Neural progenitor cell (in vitro differentiated cells): ENCODE results near the gene NIM1K.

Experiments used
- EZH2 ChIP-seq: fragments of 200-600 bp; sonication (generic); IDR thresholded peaks from 2 replicates; pipeline ENCODE4 v1.6.1; 2017; ENCODE audit warnings: antibody characterized with exemption, mild to moderate bottlenecking, moderate library complexity
- EZH2phosphoT487 ChIP-seq: fragments of 200-600 bp; sonication (generic); IDR thresholded peaks from 2 replicates; pipeline ENCODE4 v1.6.1; 2017; ENCODE audit warnings: antibody characterized with exemption
- TF ChIP-seq, protein P1 (sequence below): fragments of 200-600 bp; sonication (generic); IDR thresholded peaks from 2 replicates; pipeline ENCODE4 v1.5.1; 2017; ENCODE audit warnings: antibody characterized with exemption, mild to moderate bottlenecking

DNA sequence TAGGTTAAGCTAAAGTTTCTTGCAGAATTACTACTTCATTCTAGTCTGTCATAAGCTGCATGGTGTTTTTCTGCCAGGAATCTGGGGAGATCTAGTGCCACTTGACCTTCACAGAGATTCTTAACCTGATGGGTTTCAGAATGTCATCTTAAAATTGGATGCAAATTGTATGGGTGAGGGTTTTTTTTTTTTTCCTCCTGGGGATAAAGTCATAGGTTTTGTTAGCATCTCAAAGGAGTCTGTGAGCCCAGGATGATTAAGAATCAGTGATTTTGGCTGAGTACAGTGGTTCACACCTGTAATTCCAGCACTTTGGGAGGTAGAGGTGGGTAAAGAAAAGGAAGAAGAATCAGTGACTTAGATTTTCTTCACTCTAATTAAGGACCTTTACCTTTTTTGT lies 51.2 kb downstream of the NIM1K start:
- TF ChIP-seq EZH2 (no peak), EZH2phosphoT487 (no peak)
- TF ChIP-seq, protein P1, sequence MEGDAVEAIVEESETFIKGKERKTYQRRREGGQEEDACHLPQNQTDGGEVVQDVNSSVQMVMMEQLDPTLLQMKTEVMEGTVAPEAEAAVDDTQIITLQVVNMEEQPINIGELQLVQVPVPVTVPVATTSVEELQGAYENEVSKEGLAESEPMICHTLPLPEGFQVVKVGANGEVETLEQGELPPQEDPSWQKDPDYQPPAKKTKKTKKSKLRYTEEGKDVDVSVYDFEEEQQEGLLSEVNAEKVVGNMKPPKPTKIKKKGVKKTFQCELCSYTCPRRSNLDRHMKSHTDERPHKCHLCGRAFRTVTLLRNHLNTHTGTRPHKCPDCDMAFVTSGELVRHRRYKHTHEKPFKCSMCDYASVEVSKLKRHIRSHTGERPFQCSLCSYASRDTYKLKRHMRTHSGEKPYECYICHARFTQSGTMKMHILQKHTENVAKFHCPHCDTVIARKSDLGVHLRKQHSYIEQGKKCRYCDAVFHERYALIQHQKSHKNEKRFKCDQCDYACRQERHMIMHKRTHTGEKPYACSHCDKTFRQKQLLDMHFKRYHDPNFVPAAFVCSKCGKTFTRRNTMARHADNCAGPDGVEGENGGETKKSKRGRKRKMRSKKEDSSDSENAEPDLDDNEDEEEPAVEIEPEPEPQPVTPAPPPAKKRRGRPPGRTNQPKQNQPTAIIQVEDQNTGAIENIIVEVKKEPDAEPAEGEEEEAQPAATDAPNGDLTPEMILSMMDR = no peak
